Keratinocyte (primary cell): ENCODE measurements around the gene KCNH1. TPM values are rescaled to one million over a fixed set of nuclear protein-coding genes. Genes with fewer than 3 reads are reported as not detected.

Experiments
- DNase-seq: peaks from one replicate; pipeline ENCODE4 v3.0.0-alpha.2; 2011; ENCODE audit warnings: low read depth, missing footprints, low spot score
- FAIRE-seq: peaks from 2 replicates; lab custom pipeline; 2011; peaks lifted over from hg19 to GRCh38; lab: Jason Lieb, UNC
- H2AFZ ChIP-seq: 2 replicates; pipeline ENCODE4 v1.6.0; 2012; ENCODE audit warnings: low read length, control low read depth, inconsistent platforms; ENCODE audit not compliant: control insufficient read depth
- H3K27ac ChIP-seq: 2 replicates; pipeline ENCODE4 v1.5.1; 2011; ENCODE audit warnings: low read length; ENCODE audit not compliant: control insufficient read depth, insufficient read depth
- H3K27me3 ChIP-seq: 3 replicates; pipeline ENCODE4 v1.6.0; 2011; ENCODE audit warnings: low read length; ENCODE audit not compliant: control insufficient read depth, insufficient read depth; ENCODE audit errors: extremely low read depth
- H3K36me3 ChIP-seq, 2 experiments: 2 replicates in 1 of 2; 3 replicates in 1 of 2; pipeline ENCODE4 v1.5.1; 2011; ENCODE audit warnings: low read length in 2 of 2, mild to moderate bottlenecking in 1 of 2; ENCODE audit not compliant: control insufficient read depth in 2 of 2, insufficient read depth in 2 of 2; ENCODE audit errors: extremely low read depth in 1 of 2
- H3K4me1 ChIP-seq: 3 replicates; pipeline ENCODE4 v1.5.1; 2011; ENCODE audit warnings: low read length; ENCODE audit not compliant: control insufficient read depth, insufficient read depth; ENCODE audit errors: extremely low read depth
- H3K4me2 ChIP-seq: 3 replicates; pipeline ENCODE4 v1.6.0; 2011; ENCODE audit warnings: low read depth, low read length; ENCODE audit not compliant: control insufficient read depth, insufficient read depth; ENCODE audit errors: extremely low read depth
- H3K4me3 ChIP-seq, 3 experiments: fragments of 200-600 bp in 1 of 3; sonication (generic) in 1 of 3; 2 replicates in 2 of 3; 3 replicates in 1 of 3; pipeline ENCODE4 v1.5.1; 2011 to 2016; ENCODE audit warnings: low read length in 3 of 3, mild to moderate bottlenecking in 3 of 3, control low read depth in 2 of 3, inconsistent platforms in 1 of 3, low read depth in 1 of 3, mixed read lengths in 1 of 3, mixed run types in 1 of 3, moderate library complexity in 1 of 3; ENCODE audit not compliant: control insufficient read depth in 2 of 3, insufficient read depth in 2 of 3; ENCODE audit errors: extremely low read depth in 1 of 3
- H3K79me2 ChIP-seq: 2 replicates; pipeline ENCODE4 v1.6.0; 2012; ENCODE audit warnings: low read length; ENCODE audit not compliant: control insufficient read depth, insufficient read depth
- H3K9ac ChIP-seq: 3 replicates; pipeline ENCODE4 v1.6.0; 2011; ENCODE audit warnings: low read length; ENCODE audit not compliant: control insufficient read depth, insufficient read depth; ENCODE audit errors: extremely low read depth
- H3K9me1 ChIP-seq: 3 replicates; pipeline ENCODE4 v1.6.0; 2011; ENCODE audit warnings: low read length; ENCODE audit not compliant: control insufficient read depth, insufficient read depth; ENCODE audit errors: extremely low read depth
- H3K9me3 ChIP-seq: 2 replicates; pipeline ENCODE4 v1.5.1; 2012; ENCODE audit warnings: low read depth, low read length; ENCODE audit not compliant: control insufficient read depth
- H4K20me1 ChIP-seq: 3 replicates; pipeline ENCODE4 v1.6.0; 2011; ENCODE audit warnings: low read length; ENCODE audit not compliant: control insufficient read depth, insufficient read depth; ENCODE audit errors: extremely low read depth
- CTCF ChIP-seq, 3 experiments: IDR thresholded peaks in 1 of 3; conservative IDR thresholded peaks in 1 of 3; optimal IDR thresholded peaks in 1 of 3; 2 replicates in 2 of 3; 3 replicates in 1 of 3; pipeline versions ENCODE3 to v1.5.1; 2011; ENCODE audit warnings: low read length in 3 of 3, mild to moderate bottlenecking in 3 of 3, moderate library complexity in 2 of 3, control low read depth in 1 of 3, inconsistent platforms in 1 of 3; ENCODE audit not compliant: insufficient read depth in 2 of 3; ENCODE audit errors: extremely low read depth in 1 of 3
- EZH2 ChIP-seq: IDR thresholded peaks from one replicate; pipeline ENCODE4 v1.6.1; 2012; ENCODE audit warnings: inconsistent platforms, mild to moderate bottlenecking, low read length, moderate library complexity
- dilution Hi-C: fragments of 300-500 bp; cut with MboI; formaldehyde crosslinking; loops from one replicate; pipeline ENCODE4 v1.7.0; 2020; ENCODE audit warnings: low sequenced_read_pairs; ENCODE audit not compliant: extremely low pct_ligation_motif_present
- polyA plus RNA-seq, 5 experiments: library from polyadenylated mRNA; depleted of rRNA in 3 of 5; stranded (reverse) in 3 of 5; stranded (forward) in 1 of 5; unstranded in 1 of 5; fragments of >200 nt; gene quantifications; 1 replicate in 1 of 5; 2 replicates in 3 of 5; 3 replicates in 1 of 5; pipeline versions ENCODE4 v1.2.1 to v1.2.3, GENCODE V29; 2011 to 2012; ENCODE audit warnings: missing spikeins in 2 of 5, low read depth in 1 of 5, low replicate concordance in 1 of 5

Gene KCNH1
- polyA plus RNA-seq, 1 donor (not counting 4 experiments of a cell fraction or from before 2014, with no cell fraction given) = not detected

GRCh38 chr1:211035821-211036380 is 98.0 kb downstream of the KCNH1 start:
- H2AFZ ChIP-seq = no peak overlapping the region
- no peaks in the 10 kb centered on the region for H3K9me3 ChIP-seq
- H4K20me1 ChIP-seq = no peaks in the 10 kb centered on the region
- H3K79me2 ChIP-seq = no peaks in the 10 kb centered on the region
- FAIRE-seq (no peak), DNase-seq (no peak)
- H3K9me1 ChIP-seq = no peaks in the 10 kb centered on the region
- H3K27me3 ChIP-seq = no peaks in the 10 kb centered on the region
- no peaks in the 10 kb centered on the region for H3K36me3 ChIP-seq
- H3K4me3 ChIP-seq = no peak overlapping the region
- no peak for TF ChIP-seq EZH2
- no peak for TF ChIP-seq CTCF (optimal IDR thresholded peaks at IDR 0.05 in 1 of 3, IDR thresholded peaks at IDR 0.05 in 1 of 3, conservative IDR thresholded peaks at IDR 0.05 in 1 of 3; ENCODE audit: extremely low read depth in 1 of 3, insufficient read depth in 2 of 3, low read length in 3 of 3)
- H3K4me2 ChIP-seq = no peak overlapping the region
- dilution Hi-C loops = no loop called here
- no peak overlapping the region for H3K27ac ChIP-seq
- H3K4me1 ChIP-seq = no peaks in the 10 kb centered on the region
- H3K9ac ChIP-seq = no peak overlapping the region

GRCh38 chr1:211033921-211034525 is 99.9 kb downstream of the KCNH1 start:
- no peak overlapping the region for H3K4me2 ChIP-seq
- H3K27me3 ChIP-seq = no peaks in the 10 kb centered on the region
- no peaks in the 10 kb centered on the region for H3K4me1 ChIP-seq
- no peak overlapping the region for H3K9ac ChIP-seq
- no peak overlapping the region for H2AFZ ChIP-seq
- H3K36me3 ChIP-seq = no peaks in the 10 kb centered on the region
- dilution Hi-C loops = no loop called here
- no peaks in the 10 kb centered on the region for H3K9me3 ChIP-seq
- H3K27ac ChIP-seq = no peak overlapping the region
- H3K9me1 ChIP-seq = no peaks in the 10 kb centered on the region
- DNase-seq = no peak
- H4K20me1 ChIP-seq = no peaks in the 10 kb centered on the region
- no peak for TF ChIP-seq CTCF (optimal IDR thresholded peaks at IDR 0.05 in 1 of 3, IDR thresholded peaks at IDR 0.05 in 1 of 3, conservative IDR thresholded peaks at IDR 0.05 in 1 of 3; ENCODE audit: extremely low read depth in 1 of 3, insufficient read depth in 2 of 3, low read length in 3 of 3)
- TF ChIP-seq EZH2 = no peak
- no peak overlapping the region for H3K4me3 ChIP-seq
- no peak for FAIRE-seq
- H3K79me2 ChIP-seq = no peaks in the 10 kb centered on the region
